ENCODE data around the gene ATIC.
"Not testable (repeated sequence)": the region's sequence is repeated elsewhere in the genome, so short reads cannot be mapped to it uniquely, and the experiment has no call there.

The ATIC gene

DNA sequence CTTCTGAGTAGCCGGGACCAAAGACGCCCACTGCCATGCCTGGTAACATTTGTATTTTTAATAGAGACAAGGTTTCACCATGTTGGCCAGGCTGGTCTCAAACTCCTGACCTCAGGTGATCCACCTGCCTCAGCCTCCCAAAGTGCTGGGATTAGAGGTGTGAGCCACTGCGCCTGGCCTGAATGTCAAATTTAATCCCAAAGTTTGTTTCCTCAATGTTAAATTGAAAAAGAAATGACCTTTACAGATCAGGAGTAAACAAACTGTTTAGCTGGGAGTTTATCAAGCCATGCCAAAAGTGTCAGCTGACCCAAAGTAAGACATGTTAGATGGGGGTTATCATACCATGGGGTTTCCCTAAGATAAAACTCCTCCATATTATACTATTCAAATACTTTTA, 48.2 kb downstream of the ATIC start:
- peaks cover 25% of the 10 kb centered on the region for H3K36me3 Mint-ChIP-seq (ENCODE audit: low read depth)
- not testable (repeated sequence) for H3K4me3 Mint-ChIP-seq; DNase-seq (ENCODE audit: low spot score); H3K27me3 Mint-ChIP-seq (ENCODE audit: low read depth); H3K27ac Mint-ChIP-seq; H3K9me3 Mint-ChIP-seq; H3K4me1 Mint-ChIP-seq (ENCODE audit: low read depth)

DNA sequence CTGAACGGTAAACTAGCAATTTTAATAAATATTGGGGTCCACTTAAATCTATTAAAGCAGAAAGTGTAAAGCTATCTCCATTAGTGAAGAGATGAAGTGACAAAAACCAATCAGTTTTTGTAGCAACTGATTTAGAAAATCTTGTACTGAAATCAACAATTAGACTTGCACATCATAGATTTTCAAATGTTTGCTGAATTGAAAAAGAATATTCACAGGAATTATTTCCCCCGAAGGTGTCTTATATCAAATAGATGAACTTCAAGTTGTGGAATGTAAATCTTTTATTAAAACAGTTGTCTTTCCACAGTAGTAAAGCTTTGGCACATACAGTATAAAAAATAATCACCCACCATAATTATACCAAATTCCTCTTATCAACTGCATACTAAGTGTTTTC, 48.7 kb downstream of the ATIC start:
- H3K9me3 Mint-ChIP-seq, result no peaks in the 10 kb centered on the region
- H3K4me3 Mint-ChIP-seq, result no peak overlapping the region
- no peaks in the 10 kb centered on the region for H3K4me1 Mint-ChIP-seq (ENCODE audit: low read depth)
- DNase-seq (ENCODE audit: low spot score), result no peak
- no peaks in the 10 kb centered on the region for H3K27me3 Mint-ChIP-seq (ENCODE audit: low read depth)
- no peak overlapping the region for H3K27ac Mint-ChIP-seq
- H3K36me3 Mint-ChIP-seq (ENCODE audit: low read depth), result peaks cover 25% of the 10 kb centered on the region

DNA sequence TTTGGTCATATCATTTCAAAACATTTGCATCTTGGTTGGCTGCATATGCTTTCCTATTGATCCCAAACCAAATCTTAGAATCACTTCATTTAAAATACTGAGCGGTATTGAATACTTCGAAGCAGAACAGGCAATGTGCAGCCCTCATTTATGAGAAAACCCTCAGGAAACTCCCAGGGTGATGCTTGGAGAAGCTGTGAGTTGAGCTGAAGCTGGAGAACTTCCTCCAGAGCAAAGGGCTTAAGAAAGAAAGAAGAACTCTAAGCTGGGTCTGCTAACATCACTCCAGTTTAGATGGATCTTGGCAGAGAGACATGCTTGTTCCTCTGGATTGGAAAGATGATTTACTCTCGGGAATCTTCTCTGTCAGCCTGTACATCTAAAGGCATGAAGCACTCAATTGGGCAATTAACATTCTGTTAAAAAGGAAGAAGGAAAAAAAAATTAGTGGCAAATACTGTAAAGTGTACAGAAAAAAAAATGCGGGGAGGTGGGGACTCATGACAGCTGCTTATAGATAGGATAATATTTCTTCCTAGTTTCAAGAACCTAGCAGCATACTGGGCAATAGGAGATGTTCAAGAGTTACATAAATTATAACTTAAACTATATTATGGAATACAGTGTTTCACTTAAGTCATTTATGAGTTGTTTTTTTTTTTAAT, 49.5 kb downstream of the ATIC start:
- no peaks in the 10 kb centered on the region for H3K27me3 Mint-ChIP-seq (ENCODE audit: low read depth)
- no peak for DNase-seq (ENCODE audit: low spot score)
- H3K4me3 Mint-ChIP-seq, result no peak overlapping the region
- H3K9me3 Mint-ChIP-seq, result no peaks in the 10 kb centered on the region
- H3K4me1 Mint-ChIP-seq (ENCODE audit: low read depth), result no peaks in the 10 kb centered on the region
- H3K36me3 Mint-ChIP-seq (ENCODE audit: low read depth), result peaks cover 25% of the 10 kb centered on the region
- no peak overlapping the region for H3K27ac Mint-ChIP-seq

DNA sequence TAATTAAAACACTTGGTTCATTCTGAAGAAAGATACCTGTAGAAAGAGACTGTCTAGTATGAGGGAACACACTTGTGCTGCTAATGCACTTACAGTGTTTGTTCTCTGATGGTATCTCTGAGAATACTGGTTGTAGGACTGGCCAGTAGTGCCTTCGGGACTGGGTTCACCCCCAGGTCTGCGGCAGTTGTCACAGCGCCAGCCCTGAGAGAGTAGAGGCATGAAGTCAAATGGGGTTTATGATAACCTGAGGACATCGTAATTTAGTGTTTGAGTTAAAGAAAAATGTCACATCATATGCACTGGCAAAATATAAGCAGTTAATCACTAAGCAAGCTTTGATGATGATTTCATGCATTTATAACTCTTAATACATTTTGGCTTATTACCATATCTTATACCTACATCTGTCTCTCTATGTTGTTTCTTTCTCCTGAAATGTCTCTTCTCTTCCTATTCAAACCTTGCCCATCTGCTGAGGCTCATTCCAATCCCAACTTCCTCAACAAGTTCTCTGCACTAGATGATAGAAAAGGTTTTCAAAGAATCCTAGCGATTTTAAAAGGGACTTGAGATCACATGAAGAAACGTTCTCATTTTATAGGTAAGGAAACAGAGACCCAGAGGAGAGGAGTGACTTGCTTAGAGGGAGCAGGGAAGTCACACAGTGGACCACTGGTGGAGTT, 50.2 kb downstream of the ATIC start:
- Mint-ChIP-seq H3K4me3 (no peak overlapping the region), H3K4me1 (ENCODE audit: low read depth) (no peaks in the 10 kb centered on the region), H3K9me3 (no peaks in the 10 kb centered on the region), H3K27ac (no peak overlapping the region), H3K27me3 (ENCODE audit: low read depth) (no peaks in the 10 kb centered on the region), H3K36me3 (ENCODE audit: low read depth) (peaks cover 21% of the 10 kb centered on the region)
- no peak for DNase-seq (ENCODE audit: low spot score)

DNA sequence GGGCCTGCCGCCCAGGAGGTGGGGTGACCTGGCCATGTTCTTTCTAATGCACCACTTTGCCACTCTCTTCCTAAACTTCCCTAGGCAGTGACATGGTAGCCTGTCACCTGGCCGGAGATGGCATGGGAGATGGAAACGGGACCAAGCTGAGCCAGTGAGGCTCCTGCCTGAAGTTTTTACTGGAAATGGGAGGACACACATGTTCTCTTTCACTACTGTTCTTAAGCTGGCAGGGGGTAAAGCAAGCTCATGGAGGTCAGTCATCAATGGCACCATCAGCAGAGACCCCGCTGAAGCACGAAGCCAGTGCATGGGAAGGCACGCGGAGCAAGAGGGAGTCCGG, 50.7 kb downstream of the ATIC start:
- DNase-seq (ENCODE audit: low spot score), result no peak
- H3K4me3 Mint-ChIP-seq, result no peak overlapping the region
- peaks cover 22% of the 10 kb centered on the region for H3K36me3 Mint-ChIP-seq (ENCODE audit: low read depth)
- H3K27me3 Mint-ChIP-seq (ENCODE audit: low read depth), result no peaks in the 10 kb centered on the region
- no peaks in the 10 kb centered on the region for H3K9me3 Mint-ChIP-seq
- no peaks in the 10 kb centered on the region for H3K4me1 Mint-ChIP-seq (ENCODE audit: low read depth)
- H3K27ac Mint-ChIP-seq, result no peak overlapping the region

DNA sequence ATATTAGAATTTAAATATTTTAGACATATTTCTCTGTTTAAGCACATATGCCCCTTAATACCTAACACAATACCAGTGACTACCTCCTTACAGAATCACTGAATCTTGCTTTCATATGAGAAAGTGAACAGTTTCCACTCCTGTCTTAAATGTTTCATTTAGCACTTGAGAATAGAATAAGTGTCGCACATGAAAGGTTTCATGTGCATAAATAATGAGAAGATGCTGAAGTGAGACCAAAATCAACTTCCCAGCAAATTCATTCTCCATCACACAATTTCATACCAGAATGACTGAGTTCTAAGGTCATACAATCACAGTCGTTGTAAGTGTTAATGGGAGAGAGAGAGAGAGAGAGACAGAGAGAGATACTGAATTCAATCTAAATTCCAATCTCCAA, 51.2 kb downstream of the ATIC start:
- Mint-ChIP-seq H3K27ac (no peak overlapping the region), H3K4me3 (no peak overlapping the region), H3K4me1 (ENCODE audit: low read depth) (no peaks in the 10 kb centered on the region), H3K36me3 (ENCODE audit: low read depth) (peaks cover 22% of the 10 kb centered on the region), H3K27me3 (ENCODE audit: low read depth) (no peaks in the 10 kb centered on the region), H3K9me3 (no peaks in the 10 kb centered on the region)
- no peak for DNase-seq (ENCODE audit: low spot score)

DNA sequence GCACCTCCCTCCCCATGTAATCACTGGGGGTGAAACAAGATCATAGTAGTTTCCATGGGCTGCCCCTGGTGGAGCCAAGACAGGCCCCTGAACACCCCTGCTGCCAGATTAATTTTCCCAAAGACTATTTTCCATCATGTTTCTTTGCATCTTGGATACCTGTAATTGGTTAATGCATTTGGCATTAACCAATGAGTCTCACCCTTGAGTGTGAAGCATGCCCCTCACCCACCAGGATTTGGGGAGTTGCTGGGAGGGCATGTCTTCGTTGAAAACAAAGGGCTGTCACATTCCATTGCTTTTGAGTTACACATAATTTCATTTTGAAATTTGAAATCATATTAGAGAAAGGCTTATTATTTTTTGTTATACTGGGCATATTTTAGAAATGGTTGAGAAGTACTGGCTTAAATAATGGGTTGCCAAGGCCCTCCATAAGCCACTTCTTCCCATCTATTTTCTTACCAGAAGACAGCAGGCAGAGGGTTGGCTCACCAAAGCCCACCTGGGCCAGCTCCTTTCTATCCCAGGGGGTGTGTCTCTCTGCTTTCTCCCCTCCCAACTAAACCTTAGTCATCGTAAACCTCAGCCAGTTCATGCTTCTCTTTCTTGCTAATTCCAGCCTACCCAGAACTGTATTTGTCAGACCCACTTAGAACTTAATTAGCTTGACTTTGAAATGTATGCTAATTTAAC, 51.8 kb downstream of the ATIC start:
- peaks cover 22% of the 10 kb centered on the region for H3K36me3 Mint-ChIP-seq (ENCODE audit: low read depth)
- no peaks in the 10 kb centered on the region for H3K4me1 Mint-ChIP-seq (ENCODE audit: low read depth)
- H3K9me3 Mint-ChIP-seq, result no peaks in the 10 kb centered on the region
- no peak overlapping the region for H3K27ac Mint-ChIP-seq
- H3K27me3 Mint-ChIP-seq (ENCODE audit: low read depth), result no peaks in the 10 kb centered on the region
- H3K4me3 Mint-ChIP-seq, result no peak overlapping the region
- DNase-seq (ENCODE audit: low spot score), result no peak

DNA sequence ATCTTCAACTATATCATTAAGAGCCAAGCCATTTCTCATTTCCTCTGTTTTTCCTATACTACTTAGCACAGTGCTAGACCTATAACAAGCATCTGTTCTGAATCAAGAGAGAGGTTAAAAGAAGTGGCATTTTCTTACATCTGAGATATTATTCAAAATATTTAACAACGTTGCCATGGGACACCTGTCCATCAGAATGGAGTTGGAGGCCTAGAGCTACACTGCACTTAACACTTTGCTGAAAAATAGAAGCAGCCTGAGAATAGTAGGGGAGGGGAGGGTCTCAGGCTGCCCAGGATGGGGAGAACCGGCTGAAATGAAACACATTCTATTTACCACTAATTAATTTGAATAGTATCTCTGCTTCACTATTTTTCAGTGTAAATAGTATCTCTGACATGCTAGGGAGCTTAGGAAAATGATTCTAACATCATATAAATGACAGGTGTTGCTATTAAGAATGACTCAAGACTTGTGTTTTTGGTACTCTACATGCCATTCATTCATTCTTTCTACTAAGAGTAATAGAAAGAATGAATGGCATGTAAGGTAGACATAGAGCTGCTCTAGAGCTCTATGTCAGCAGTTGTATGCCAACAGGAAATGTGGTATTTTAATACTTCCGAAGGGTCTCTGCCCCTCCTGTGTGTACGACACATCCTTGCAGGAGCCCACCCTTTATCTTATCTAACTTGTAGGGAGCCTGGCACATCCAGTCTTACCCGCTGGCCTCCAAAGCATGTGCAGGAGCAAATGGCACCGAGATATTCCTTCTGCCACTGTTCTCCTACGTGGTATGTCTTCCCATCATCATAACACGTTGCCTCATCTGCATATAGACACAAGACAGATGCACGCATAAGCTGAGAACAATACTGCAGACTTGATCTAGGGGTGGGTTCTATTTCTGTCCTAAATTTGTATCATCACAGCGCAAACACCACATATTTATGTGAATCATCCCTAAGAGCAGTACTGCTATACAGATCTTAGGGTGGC, 52.6 kb downstream of the ATIC start:
- no peak for DNase-seq (ENCODE audit: low spot score)
- H3K36me3 Mint-ChIP-seq (ENCODE audit: low read depth), result peaks cover 22% of the 10 kb centered on the region
- no peaks in the 10 kb centered on the region for H3K27me3 Mint-ChIP-seq (ENCODE audit: low read depth)
- no peaks in the 10 kb centered on the region for H3K9me3 Mint-ChIP-seq
- H3K4me3 Mint-ChIP-seq, result no peak overlapping the region
- no peaks in the 10 kb centered on the region for H3K4me1 Mint-ChIP-seq (ENCODE audit: low read depth)
- H3K27ac Mint-ChIP-seq, result no peak overlapping the region

DNA sequence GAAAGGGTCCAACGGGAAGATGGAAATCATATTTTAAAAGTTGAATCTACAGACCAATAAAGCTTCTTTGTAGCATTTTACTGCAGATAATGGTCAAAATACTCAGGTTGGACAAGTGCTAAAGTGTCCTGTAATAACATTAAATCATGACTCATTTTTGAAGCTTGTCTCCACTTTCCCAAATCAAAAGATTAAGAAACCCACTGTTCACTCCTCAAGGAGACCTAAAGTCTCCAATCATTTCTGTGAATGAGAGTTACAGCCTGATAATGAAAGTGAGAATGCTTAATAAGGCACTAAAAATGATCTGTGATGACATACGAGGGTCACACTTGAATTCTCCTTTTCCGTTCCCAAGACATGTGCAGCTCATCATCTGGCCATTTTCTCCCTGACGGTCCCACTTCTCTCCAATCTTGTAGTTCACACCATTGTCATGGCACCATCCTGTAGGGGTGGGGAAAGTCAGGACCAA, 53.4 kb downstream of the ATIC start:
- no peak for DNase-seq (ENCODE audit: low spot score)
- H3K4me1 Mint-ChIP-seq (ENCODE audit: low read depth), result no peaks in the 10 kb centered on the region
- no peak overlapping the region for H3K4me3 Mint-ChIP-seq
- no peaks in the 10 kb centered on the region for H3K9me3 Mint-ChIP-seq
- peaks cover 22% of the 10 kb centered on the region for H3K36me3 Mint-ChIP-seq (ENCODE audit: low read depth)
- H3K27me3 Mint-ChIP-seq (ENCODE audit: low read depth), result no peaks in the 10 kb centered on the region
- H3K27ac Mint-ChIP-seq, result no peak overlapping the region

DNA sequence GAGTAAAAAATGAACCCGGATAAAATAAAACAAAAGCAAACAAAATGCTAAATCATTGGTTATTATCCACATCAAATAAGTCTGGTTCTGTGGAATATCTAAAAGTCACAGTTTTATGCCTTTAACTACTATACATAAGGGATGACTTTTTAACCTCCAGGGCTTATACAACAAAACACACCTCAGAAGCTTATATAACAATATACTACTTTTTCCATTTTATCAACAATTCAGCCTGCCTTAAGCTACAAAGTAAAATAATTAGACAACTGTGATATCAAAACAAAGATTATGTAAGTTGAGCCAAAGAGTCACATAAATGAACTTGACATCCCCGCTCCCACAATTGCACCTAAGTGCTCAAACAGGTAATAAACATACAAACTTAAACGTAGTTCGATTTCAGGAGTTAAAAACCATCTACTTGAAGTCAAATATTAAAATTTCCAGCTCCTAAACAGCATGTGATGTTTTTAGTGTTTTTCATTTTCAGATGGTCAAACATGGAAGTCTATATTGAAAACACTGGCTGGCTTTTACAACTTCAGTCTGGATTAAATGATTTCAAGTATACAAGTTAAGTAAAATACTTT, 54.7 kb downstream of the ATIC start:
- H3K36me3 Mint-ChIP-seq (ENCODE audit: low read depth), result peaks cover 22% of the 10 kb centered on the region
- no peaks in the 10 kb centered on the region for H3K9me3 Mint-ChIP-seq
- DNase-seq (ENCODE audit: low spot score), result no peak
- no peak overlapping the region for H3K27ac Mint-ChIP-seq
- H3K4me1 Mint-ChIP-seq (ENCODE audit: low read depth), result no peaks in the 10 kb centered on the region
- no peaks in the 10 kb centered on the region for H3K27me3 Mint-ChIP-seq (ENCODE audit: low read depth)
- H3K4me3 Mint-ChIP-seq, result no peak overlapping the region

DNA sequence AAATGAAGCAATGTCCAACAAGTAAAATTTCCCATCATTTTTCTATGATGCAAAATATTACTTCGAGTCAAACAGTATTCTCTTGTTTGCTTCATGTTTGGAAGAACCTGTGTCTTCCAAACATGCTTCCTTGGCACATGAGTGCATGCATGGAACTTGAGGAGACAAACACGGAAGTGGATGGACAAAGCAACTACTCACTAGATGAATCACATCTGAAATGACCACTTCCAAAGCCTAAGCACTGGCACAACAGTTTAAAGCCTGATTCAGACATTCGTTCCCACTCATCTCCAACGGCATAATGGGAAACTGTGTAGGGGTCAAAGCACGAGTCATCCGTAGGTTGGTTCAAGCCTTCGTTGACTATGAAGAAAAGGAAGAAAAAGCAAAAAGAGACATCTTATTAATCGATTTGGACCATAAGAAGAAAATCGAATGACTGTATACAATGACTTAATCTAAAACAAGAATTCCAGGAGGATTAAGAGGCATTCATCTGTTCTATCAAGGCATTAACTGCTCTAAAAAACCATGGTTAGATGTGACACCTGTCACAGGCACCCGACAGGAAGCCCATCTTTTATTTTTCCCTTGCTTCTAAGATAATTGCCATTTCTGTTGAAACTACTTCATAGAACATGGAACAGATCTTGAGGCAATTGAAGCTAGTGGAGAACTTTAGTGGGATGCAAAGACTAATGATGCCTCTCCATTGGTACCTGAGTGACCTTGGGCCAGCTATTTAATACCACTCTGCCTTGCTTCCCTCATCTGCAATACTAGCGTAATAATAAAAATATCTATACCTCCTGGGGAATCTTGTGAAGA, 56.0 kb downstream of the ATIC start:
- no peaks in the 10 kb centered on the region for H3K9me3 Mint-ChIP-seq
- H3K27me3 Mint-ChIP-seq (ENCODE audit: low read depth), result no peaks in the 10 kb centered on the region
- no peak overlapping the region for H3K27ac Mint-ChIP-seq
- H3K4me3 Mint-ChIP-seq, result no peak overlapping the region
- no peaks in the 10 kb centered on the region for H3K4me1 Mint-ChIP-seq (ENCODE audit: low read depth)
- peaks cover 18% of the 10 kb centered on the region for H3K36me3 Mint-ChIP-seq (ENCODE audit: low read depth)
- DNase-seq (ENCODE audit: low spot score), result no peak

DNA sequence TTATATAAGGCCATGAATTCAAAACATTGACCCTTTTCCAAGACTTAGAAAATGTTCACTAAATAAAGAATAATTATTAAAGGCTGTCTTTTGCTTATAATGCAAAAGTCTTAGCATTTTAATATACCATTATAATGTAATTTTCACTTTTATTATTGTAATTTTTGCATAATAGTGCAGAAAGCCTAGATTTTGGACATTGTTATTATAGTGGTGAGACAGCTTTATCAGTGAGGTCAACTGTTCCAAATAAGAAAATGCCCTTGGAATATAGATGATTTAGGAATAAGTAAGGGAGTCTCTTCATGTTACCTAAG, 56.6 kb downstream of the ATIC start:
- no peak for DNase-seq (ENCODE audit: low spot score)
- H3K27ac Mint-ChIP-seq, result no peak overlapping the region
- no peaks in the 10 kb centered on the region for H3K9me3 Mint-ChIP-seq
- no peaks in the 10 kb centered on the region for H3K4me1 Mint-ChIP-seq (ENCODE audit: low read depth)
- no peaks in the 10 kb centered on the region for H3K27me3 Mint-ChIP-seq (ENCODE audit: low read depth)
- no peak overlapping the region for H3K4me3 Mint-ChIP-seq
- peaks cover 14% of the 10 kb centered on the region for H3K36me3 Mint-ChIP-seq (ENCODE audit: low read depth)

DNA sequence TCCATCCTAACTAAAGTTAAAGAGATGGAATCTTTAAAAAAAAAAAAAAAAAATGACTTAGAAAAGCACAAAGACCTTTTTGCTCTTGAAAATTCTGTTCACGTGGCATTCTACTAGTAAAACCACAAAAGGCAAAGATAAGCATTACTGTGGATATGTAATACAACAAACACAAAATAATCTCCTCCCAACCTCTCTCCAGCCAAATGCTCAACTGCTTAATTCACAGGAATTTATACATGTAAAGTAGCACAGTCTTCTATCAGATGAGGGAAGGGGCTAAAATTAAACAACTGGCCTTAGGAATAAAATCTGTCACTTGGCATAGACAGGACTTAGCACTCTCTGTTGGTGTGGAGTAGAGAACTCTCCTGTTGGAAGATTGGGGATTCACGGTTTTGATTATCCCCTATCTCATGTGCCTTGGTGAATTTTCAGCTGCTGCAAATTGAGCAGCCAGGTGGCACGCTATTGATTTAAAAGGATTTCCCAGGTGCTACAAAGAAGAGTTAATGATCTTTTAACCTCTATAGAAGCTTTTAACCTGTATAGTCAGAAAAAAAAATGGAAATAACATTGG, 57.4 kb downstream of the ATIC start:
- DNase-seq (ENCODE audit: low spot score), result no peak
- Mint-ChIP-seq H3K4me3 (no peak overlapping the region), H3K9me3 (no peaks in the 10 kb centered on the region), H3K4me1 (ENCODE audit: low read depth) (no peaks in the 10 kb centered on the region), H3K36me3 (ENCODE audit: low read depth) (peaks cover 10% of the 10 kb centered on the region), H3K27me3 (ENCODE audit: low read depth) (no peaks in the 10 kb centered on the region), H3K27ac (no peak overlapping the region)
